ENCODE results near the gene SPACA6. TPM values are rescaled to one million over a fixed set of nuclear protein-coding genes. Genes with fewer than 3 reads are reported as not detected.
"Not testable (repeated sequence)": the region's sequence is repeated elsewhere in the genome, so short reads cannot be mapped to it uniquely, and the experiment has no call there.

Gene SPACA6
- total RNA-seq, 2 experiments from 2014 or later, result 2.3 to 2.6 TPM

DNA sequence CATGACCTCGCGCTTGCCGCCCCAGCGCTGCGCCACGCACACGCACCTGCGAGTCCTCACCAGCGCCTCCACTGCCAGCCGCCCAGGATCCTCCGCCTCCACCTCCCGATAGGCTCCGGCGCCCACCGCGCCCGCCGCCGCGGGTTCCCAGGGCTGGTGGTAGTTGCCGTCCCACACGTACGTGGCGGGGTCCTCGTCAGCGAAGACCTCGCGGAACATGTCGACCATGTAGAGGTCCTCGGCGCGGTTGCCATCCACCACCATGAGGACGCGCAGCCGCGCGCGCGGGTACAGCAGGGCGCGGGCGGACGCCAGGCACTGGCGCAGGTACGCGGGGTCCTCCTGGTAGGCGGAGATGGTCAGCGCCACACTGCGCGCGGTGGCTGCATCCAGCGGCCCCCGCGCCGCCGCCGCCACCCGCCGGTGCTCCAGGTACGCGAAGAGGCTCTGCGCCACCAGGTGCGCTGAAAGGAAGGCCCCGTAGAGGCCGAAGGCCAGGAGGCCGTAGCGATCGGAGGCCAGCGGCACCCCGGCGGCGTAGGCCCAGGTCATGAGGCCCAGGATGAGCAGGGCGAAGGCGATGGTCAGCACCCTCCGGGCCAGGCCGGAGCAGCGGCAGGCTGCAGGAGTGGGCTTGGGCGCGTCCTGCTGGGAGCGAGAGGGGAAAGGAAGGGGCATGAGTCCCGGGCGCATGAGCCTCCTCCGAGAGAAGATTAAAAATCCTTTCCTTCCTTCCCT lies 26.3 kb downstream of the SPACA6 start:
- peaks cover 26% of the 10 kb centered on the region for H3K27me3 Mint-ChIP-seq
- DNase-seq, result no peak

GRCh38 chr19:51721905-51722304 lies 28.8 kb downstream of the SPACA6 start:
- peaks cover 3% of the 10 kb centered on the region for H3K9me3 Mint-ChIP-seq (ENCODE audit: low read depth)
- no peaks in the 10 kb centered on the region for H3K4me1 Mint-ChIP-seq
- no peak overlapping the region for H3K4me3 Mint-ChIP-seq
- CTCF ChIA-PET, result no interaction called here
- peaks cover 28% of the 10 kb centered on the region for H3K27me3 Mint-ChIP-seq
- H3K27ac Mint-ChIP-seq, result no peak overlapping the region
- DNase-seq, result no peak
- peaks cover 5% of the 10 kb centered on the region for H3K36me3 Mint-ChIP-seq
- ATAC-seq, result no peak

More for the DNA sequence above, 26.3 kb downstream of the SPACA6 start:
- no peak for ATAC-seq
- CTCF ChIA-PET, result no interaction called here
- Mint-ChIP-seq H3K4me1 (no peaks in the 10 kb centered on the region), H3K4me3 (no peak overlapping the region), H3K9me3 (ENCODE audit: low read depth) (peaks cover 3% of the 10 kb centered on the region), H3K27ac (no peak overlapping the region), H3K36me3 (peaks cover 5% of the 10 kb centered on the region)

DNA sequence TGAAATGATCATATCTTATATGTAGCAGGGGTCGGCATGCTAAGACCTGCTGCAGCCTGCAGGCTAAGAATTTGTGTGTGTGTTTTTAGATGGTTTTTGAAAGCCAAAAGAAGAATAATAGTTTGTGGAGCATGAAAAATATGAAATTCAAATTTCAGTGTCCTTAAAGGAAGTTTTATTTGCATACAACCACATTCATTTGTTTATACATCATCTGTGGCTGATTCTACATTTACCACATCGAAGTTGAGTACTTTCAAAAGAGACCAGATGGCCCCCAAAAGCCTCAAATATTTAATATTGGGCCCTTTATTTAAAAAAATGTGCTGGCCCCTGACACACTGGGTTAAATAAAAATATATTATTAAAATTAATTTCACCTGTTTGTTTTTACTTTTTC lies 29.4 kb downstream of the SPACA6 start:
- Mint-ChIP-seq H3K9me3 (ENCODE audit: low read depth) (peaks cover 3% of the 10 kb centered on the region), H3K27ac (no peak overlapping the region), H3K4me3 (no peak overlapping the region), H3K27me3 (peaks cover 26% of the 10 kb centered on the region), H3K4me1 (no peaks in the 10 kb centered on the region), H3K36me3 (peaks cover 5% of the 10 kb centered on the region)
- DNase-seq (no peak), ATAC-seq (no peak)
- CTCF ChIA-PET, result no interaction called here

GRCh38 chr19:51724543-51724942 lies 31.4 kb downstream of the SPACA6 start:
- H3K4me1 Mint-ChIP-seq, result no peaks in the 10 kb centered on the region
- peaks cover 12% of the 10 kb centered on the region for H3K27me3 Mint-ChIP-seq
- CTCF ChIA-PET, result no interaction called here
- peaks cover 2% of the 10 kb centered on the region for H3K36me3 Mint-ChIP-seq
- H3K4me3 Mint-ChIP-seq, result no peak overlapping the region
- H3K9me3 Mint-ChIP-seq (ENCODE audit: low read depth), result peaks cover 2% of the 10 kb centered on the region
- H3K27ac Mint-ChIP-seq, result no peak overlapping the region
- DNase-seq, result no peak
- no peak for ATAC-seq

GRCh38 chr19:51726049-51726448 lies 32.9 kb downstream of the SPACA6 start:
- DNase-seq (no peak), ATAC-seq (no peak)
- CTCF ChIA-PET, result no interaction called here
- peaks cover 3% of the 10 kb centered on the region for H3K27me3 Mint-ChIP-seq
- H3K4me1 Mint-ChIP-seq, result no peaks in the 10 kb centered on the region
- H3K4me3 Mint-ChIP-seq, result no peak overlapping the region
- H3K27ac Mint-ChIP-seq, result no peak overlapping the region
- peaks cover 2% of the 10 kb centered on the region for H3K36me3 Mint-ChIP-seq
- H3K9me3 Mint-ChIP-seq (ENCODE audit: low read depth), result peaks cover 2% of the 10 kb centered on the region

- no peak overlapping the region for H3K27ac Mint-ChIP-seq
- ATAC-seq, result no peak
- H3K4me3 Mint-ChIP-seq, result no peak overlapping the region
- no peaks in the 10 kb centered on the region for H3K4me1 Mint-ChIP-seq
- H3K27me3 Mint-ChIP-seq, result peaks cover 2% of the 10 kb centered on the region
- no peak for DNase-seq
- peaks cover 2% of the 10 kb centered on the region for H3K36me3 Mint-ChIP-seq
- CTCF ChIA-PET, result no interaction called here
- peaks cover 2% of the 10 kb centered on the region for H3K9me3 Mint-ChIP-seq (ENCODE audit: low read depth)
Observed at GRCh38 chr19:51727349-51727880, 34.3 kb downstream of the SPACA6 start.

- H3K36me3 Mint-ChIP-seq, result peaks cover 2% of the 10 kb centered on the region
- H3K4me3 Mint-ChIP-seq, result no peak overlapping the region
- H3K27me3 Mint-ChIP-seq, result peaks cover 2% of the 10 kb centered on the region
- CTCF ChIA-PET, result no interaction called here
- DNase-seq, result no peak
- H3K4me1 Mint-ChIP-seq, result no peaks in the 10 kb centered on the region
- H3K9me3 Mint-ChIP-seq (ENCODE audit: low read depth), result peaks cover 2% of the 10 kb centered on the region
- no peak overlapping the region for H3K27ac Mint-ChIP-seq
- ATAC-seq, result no peak
Observed at GRCh38 chr19:51729781-51730180, 36.7 kb downstream of the SPACA6 start.

- H3K4me3 Mint-ChIP-seq, result no peak overlapping the region
- H3K9me3 Mint-ChIP-seq (ENCODE audit: low read depth), result peaks cover under 1% of the 10 kb centered on the region
- peaks cover 2% of the 10 kb centered on the region for H3K36me3 Mint-ChIP-seq
- no peak overlapping the region for H3K27ac Mint-ChIP-seq
- ATAC-seq (no peak), DNase-seq (no peak)
- no peaks in the 10 kb centered on the region for H3K4me1 Mint-ChIP-seq
- H3K27me3 Mint-ChIP-seq, result no peaks in the 10 kb centered on the region
- CTCF ChIA-PET, result no interaction called here
Observed at GRCh38 chr19:51733742-51734522, 40.8 kb downstream of the SPACA6 start.

GRCh38 chr19:51735759-51736449 lies 42.8 kb downstream of the SPACA6 start:
- Mint-ChIP-seq H3K36me3 (no peaks in the 10 kb centered on the region), H3K4me1 (no peaks in the 10 kb centered on the region), H3K9me3 (ENCODE audit: low read depth) (no peaks in the 10 kb centered on the region), H3K27ac (no peak overlapping the region), H3K4me3 (no peak overlapping the region), H3K27me3 (no peaks in the 10 kb centered on the region)
- DNase-seq (no peak), ATAC-seq (no peak)
- CTCF ChIA-PET, result no interaction called here

DNA sequence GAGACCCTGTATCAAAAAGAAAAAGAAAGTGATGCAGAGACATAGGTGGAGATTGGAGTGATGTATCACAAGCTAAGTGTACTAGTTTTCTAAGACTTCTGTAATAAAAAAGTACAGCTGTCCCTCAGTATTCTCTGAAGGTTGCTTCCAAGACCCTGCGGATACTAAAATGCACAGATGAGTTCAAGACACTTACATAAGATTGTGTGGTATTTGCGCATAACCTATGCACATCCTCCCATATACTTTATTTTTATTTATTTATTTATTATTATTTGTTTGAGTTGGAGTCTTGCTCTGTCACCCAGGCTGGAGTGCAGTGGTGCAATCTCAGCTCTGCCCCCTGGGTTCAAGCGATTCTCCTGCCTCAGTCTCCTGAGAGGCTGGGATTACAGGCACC lies 44.3 kb downstream of the SPACA6 start:
- DNase-seq (no peak), ATAC-seq (no peak)
- Mint-ChIP-seq H3K27me3 (no peaks in the 10 kb centered on the region), H3K9me3 (ENCODE audit: low read depth) (no peaks in the 10 kb centered on the region), H3K36me3 (no peaks in the 10 kb centered on the region), H3K4me1 (no peaks in the 10 kb centered on the region), H3K4me3 (no peak overlapping the region), H3K27ac (no peak overlapping the region)
- CTCF ChIA-PET, result no interaction called here

DNA sequence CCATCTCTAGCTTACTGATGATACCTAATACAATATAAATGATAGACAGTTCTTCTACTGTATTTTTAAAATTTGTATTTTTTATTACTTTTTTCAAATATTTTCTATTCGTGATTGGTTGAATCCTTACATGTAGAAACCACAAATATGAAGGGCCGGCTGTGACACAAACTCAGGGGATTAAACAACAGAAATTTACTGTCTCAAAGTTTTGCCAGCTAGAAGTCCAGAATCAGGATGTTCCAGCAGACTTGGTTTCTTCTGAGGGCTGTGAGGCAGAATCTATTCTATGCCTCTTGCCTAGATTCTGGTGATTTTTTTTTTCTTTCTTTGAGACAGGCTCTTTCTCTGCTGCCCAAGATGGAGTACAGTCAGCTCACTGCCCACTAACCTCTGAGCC lies 44.8 kb downstream of the SPACA6 start:
- Mint-ChIP-seq H3K27me3 (no peaks in the 10 kb centered on the region), H3K27ac (no peak overlapping the region), H3K36me3 (no peaks in the 10 kb centered on the region), H3K4me3 (no peak overlapping the region), H3K9me3 (ENCODE audit: low read depth) (no peaks in the 10 kb centered on the region), H3K4me1 (no peaks in the 10 kb centered on the region)
- DNase-seq (no peak), ATAC-seq (no peak)
- CTCF ChIA-PET, result no interaction called here

DNA sequence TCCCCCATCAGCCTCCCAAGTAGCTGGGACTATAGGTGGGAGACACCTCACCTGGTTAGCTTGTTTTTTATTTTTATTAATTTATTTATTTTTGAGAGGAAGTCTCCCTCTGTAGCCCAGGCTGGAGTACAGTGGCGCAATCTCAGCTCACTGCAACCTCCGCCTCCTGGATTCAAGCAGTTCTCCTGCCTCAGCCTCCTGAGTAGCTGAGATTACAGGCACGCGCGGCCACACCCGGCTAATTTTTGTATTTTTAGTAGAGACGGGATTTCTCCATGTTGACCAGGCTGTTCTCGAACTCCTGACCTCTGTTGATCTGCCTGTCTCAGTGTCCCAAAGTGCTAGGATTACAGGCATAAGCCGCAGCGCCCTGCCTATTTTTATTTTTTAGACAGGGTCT lies 45.4 kb downstream of the SPACA6 start:
- H3K27me3 Mint-ChIP-seq; CTCF ChIA-PET; H3K36me3 Mint-ChIP-seq; H3K4me3 Mint-ChIP-seq; H3K27ac Mint-ChIP-seq; DNase-seq; ATAC-seq; H3K4me1 Mint-ChIP-seq; H3K9me3 Mint-ChIP-seq (ENCODE audit: low read depth): not testable (repeated sequence)

- no peaks in the 10 kb centered on the region for H3K4me1 Mint-ChIP-seq
- H3K4me3 Mint-ChIP-seq, result no peak overlapping the region
- DNase-seq (no peak), ATAC-seq (no peak)
- CTCF ChIA-PET, result no interaction called here
- H3K9me3 Mint-ChIP-seq (ENCODE audit: low read depth), result no peaks in the 10 kb centered on the region
- H3K36me3 Mint-ChIP-seq, result no peaks in the 10 kb centered on the region
- H3K27ac Mint-ChIP-seq, result no peak overlapping the region
- no peaks in the 10 kb centered on the region for H3K27me3 Mint-ChIP-seq
Observed at GRCh38 chr19:51739466-51740213, 46.5 kb downstream of the SPACA6 start.

Data from activated CD8-positive, alpha-beta memory T cell treated with anti-CD3 and anti-CD28 coated beads, Interleukin-2, amount 10 ng/mL, durations not matched to agents 7 days and 5 days (primary cell).